GM12878 (cell line): ENCODE measurements around the gene COL7A1. TPM values are rescaled to one million over a fixed set of nuclear protein-coding genes. Genes with fewer than 3 reads are reported as not detected.

Experiments
- ATAC-seq: fragments of 200-7000 bp; cut with Tn5 transposase; 3 replicates; pipeline ENCODE4 v1.9.1; 2020; ENCODE audit warnings: mild to moderate bottlenecking, moderate library complexity
- BruUV-seq: library from RNA; stranded (reverse); fragments of 400-500 nt; replicated peaks from 2 replicates; lab custom pipeline; 2021; lab: Mats Ljungman, UMichigan
- CTCF ChIA-PET: fragments of 300-600 bp; sonication (Branson Sonifier 250); formaldehyde crosslinking; extraction: SDS; loops from one replicate; lab custom pipeline; 2021; ENCODE audit warnings: inconsistent platforms; lab: Yijun Ruan, JAX
- POLR2A ChIA-PET: fragments of 350-600 bp; formaldehyde crosslinking; extraction: SDS; loops from one replicate; lab custom pipeline; 2021; ENCODE audit warnings: inconsistent platforms; lab: Charles Lee
- RAD21 ChIA-PET: fragments of 300-600 bp; sonication (Branson Sonifier 250); formaldehyde crosslinking; loops from one replicate; lab custom pipeline; 2023; ENCODE audit warnings: antibody characterized with exemption; ENCODE audit not compliant: unreplicated experiment; lab: Charles Lee
- SMC1A ChIA-PET: fragments of 300-600 bp; sonication (Branson Sonifier 250); formaldehyde crosslinking; loops from one replicate; lab custom pipeline; 2023; ENCODE audit not compliant: unreplicated experiment, uncharacterized antibody; lab: Charles Lee
- DNase-seq: peaks from one replicate; pipeline ENCODE4 v3.0.0-alpha.2; 2011; ENCODE audit warnings: low read depth, low spot score
- FAIRE-seq: peaks from 3 replicates; lab custom pipeline; 2011; peaks lifted over from hg19 to GRCh38; lab: Jason Lieb, UNC
- H2AFZ ChIP-seq: 2 replicates; pipeline ENCODE4 v1.6.0; 2011; ENCODE audit warnings: low read depth, low read length, control low read depth; ENCODE audit not compliant: control insufficient read depth
- H3K27ac ChIP-seq: 2 replicates; pipeline ENCODE4 v1.5.1; 2011; ENCODE audit warnings: control low read depth; ENCODE audit not compliant: control insufficient read depth, insufficient read depth
- H3K27me3 ChIP-seq, 2 experiments: replicated peaks in 1 of 2; 2 replicates each; pipeline versions ENCODE4 v1.6.0 to v1.6.1; 2011; ENCODE audit warnings: low read length in 1 of 2; ENCODE audit not compliant: control insufficient read depth in 2 of 2, insufficient read depth in 2 of 2
- H3K36me3 ChIP-seq, 2 experiments: 2 replicates each; pipeline ENCODE4 v1.5.1; 2011; ENCODE audit warnings: low read length in 1 of 2; ENCODE audit not compliant: control insufficient read depth in 2 of 2, insufficient read depth in 2 of 2
- H3K4me1 ChIP-seq: 2 replicates; pipeline ENCODE4 v1.6.1; 2011; ENCODE audit warnings: mild to moderate bottlenecking, low read length, moderate library complexity, mixed read lengths; ENCODE audit not compliant: control insufficient read depth, insufficient read depth
- H3K4me2 ChIP-seq: 2 replicates; pipeline ENCODE4 v1.6.0; 2011; ENCODE audit warnings: control low read depth; ENCODE audit not compliant: control insufficient read depth, insufficient read depth
- H3K4me3 ChIP-seq: fragments of 200-600 bp; sonication (generic); 2 replicates; pipeline ENCODE4 v1.5.1; 2016
- H3K79me2 ChIP-seq: 2 replicates; pipeline ENCODE4 v1.6.0; 2011; ENCODE audit warnings: low read length; ENCODE audit not compliant: control insufficient read depth, insufficient read depth
- H3K9ac ChIP-seq: 2 replicates; pipeline ENCODE4 v1.8.0; 2011; ENCODE audit warnings: low read length, control low read depth, mixed read lengths; ENCODE audit not compliant: control insufficient read depth, insufficient read depth
- H3K9me3 ChIP-seq: replicated peaks from 3 replicates; pipeline ENCODE4 v1.5.1; 2011; ENCODE audit warnings: mild to moderate bottlenecking, low read length; ENCODE audit not compliant: control insufficient read depth, insufficient read depth
- H4K20me1 ChIP-seq: 2 replicates; pipeline ENCODE4 v1.6.0; 2011; ENCODE audit not compliant: control insufficient read depth, insufficient read depth
- ATF3 ChIP-seq: IDR thresholded peaks from 2 replicates; pipeline ENCODE4 v1.6.1; 2011; ENCODE audit warnings: low read depth, mild to moderate bottlenecking, low read length, moderate library complexity, borderline replicate concordance; ENCODE audit errors: extremely low read depth
- CBX3 ChIP-seq: fragments of 200-600 bp; sonication (generic); IDR thresholded peaks from 2 replicates; pipeline ENCODE4 v1.6.1; 2016; ENCODE audit warnings: low read depth, borderline replicate concordance
- CEBPZ ChIP-seq: fragments of 150-350 bp; IDR thresholded peaks from 2 replicates; pipeline ENCODE4 v1.6.1; 2016; ENCODE audit warnings: low read depth, low read length
- CHD4 ChIP-seq: fragments of 200-600 bp; sonication (generic); IDR thresholded peaks from 2 replicates; pipeline ENCODE4 v1.6.1; 2016; ENCODE audit warnings: mild to moderate bottlenecking
- DPF2 ChIP-seq: fragments of 450-650 bp; IDR thresholded peaks from 2 replicates; pipeline ENCODE4 v1.6.1; 2017; ENCODE audit warnings: mild to moderate bottlenecking
- ELK1 ChIP-seq: IDR thresholded peaks from 2 replicates; pipeline ENCODE4 v1.6.1; 2012; ENCODE audit warnings: low read depth, low read length, improper control_type of control experiment
- EP300 ChIP-seq, 2 experiments: fragments of 150-350 bp in 1 of 2; IDR thresholded peaks; 2 replicates each; pipeline ENCODE4 v1.6.1; 2011 to 2012; ENCODE audit warnings: low read depth in 2 of 2, low read length in 2 of 2, borderline replicate concordance in 1 of 2, improper control_type of control experiment in 1 of 2, inconsistent platforms in 1 of 2; ENCODE audit not compliant: control insufficient read depth in 1 of 2
- FOS ChIP-seq: IDR thresholded peaks from 3 replicates; pipeline ENCODE4 v1.6.1; 2011; ENCODE audit warnings: borderline replicate concordance; ENCODE audit not compliant: insufficient read length; ENCODE audit errors: extremely low read depth
- HDGF ChIP-seq: fragments of 450-650 bp; IDR thresholded peaks from 2 replicates; pipeline ENCODE4 v1.6.1; 2016; ENCODE audit warnings: antibody characterized with exemption
- IKZF2 ChIP-seq, 2 experiments: fragments of 450-650 bp; IDR thresholded peaks; 2 replicates each; pipeline ENCODE4 v1.6.1; 2017; ENCODE audit warnings: mild to moderate bottlenecking in 2 of 2, moderate library complexity in 2 of 2
- IRF4 ChIP-seq: IDR thresholded peaks from 2 replicates; pipeline ENCODE4 v1.6.1; 2011; ENCODE audit warnings: low read depth, low read length
- JUND ChIP-seq: IDR thresholded peaks from 2 replicates; pipeline ENCODE4 v1.6.1; 2012; ENCODE audit warnings: low read depth, mild to moderate bottlenecking, low read length, improper control_type of control experiment, moderate library complexity
- NBN ChIP-seq: fragments of 450-650 bp; IDR thresholded peaks from 2 replicates; pipeline ENCODE4 v1.6.1; 2016
- NRF1 ChIP-seq: conservative IDR thresholded peaks from 2 replicates; pipeline ENCODE4 v1.6.1; 2011; ENCODE audit warnings: mild to moderate bottlenecking, low read depth, low read length, improper control_type of control experiment
- RAD21 ChIP-seq: IDR thresholded peaks from 2 replicates; pipeline ENCODE4 v1.6.1; 2011; ENCODE audit warnings: mild to moderate bottlenecking, low read depth, low read length, moderate library complexity; ENCODE audit not compliant: insufficient read depth
- RAD51 ChIP-seq: fragments of 450-650 bp; IDR thresholded peaks from 2 replicates; pipeline ENCODE4 v1.6.1; 2016; ENCODE audit warnings: moderate library complexity, mild to moderate bottlenecking, inconsistent platforms
- SIX5 ChIP-seq: IDR thresholded peaks from 2 replicates; pipeline ENCODE4 v1.6.1; 2011; ENCODE audit warnings: mild to moderate bottlenecking, low read depth, low read length, moderate library complexity; ENCODE audit not compliant: severe bottlenecking
- ZBED1 ChIP-seq: IDR thresholded peaks from 2 replicates; pipeline ENCODE4 v1.6.1; 2016; ENCODE audit warnings: borderline replicate concordance
- ZNF274 ChIP-seq: IDR thresholded peaks from one replicate; pipeline ENCODE4 v1.8.0; 2011; ENCODE audit not compliant: insufficient read length, insufficient read depth
- ZNF384 ChIP-seq: IDR thresholded peaks from 2 replicates; pipeline ENCODE4 v1.6.1; 2012; ENCODE audit warnings: low read depth, mild to moderate bottlenecking, low read length, improper control_type of control experiment, borderline replicate concordance
- ZZZ3 ChIP-seq: IDR thresholded peaks from 2 replicates; pipeline ENCODE4 v1.6.1; 2011; ENCODE audit warnings: low read depth; ENCODE audit not compliant: control insufficient read depth, insufficient read length
- WGBS: methylation state at CpG from one replicate; pipeline ENCODE4 v1.1.6; 2016; ENCODE audit warnings: low lambda C conversion rate; ENCODE audit not compliant: insufficient replicate concordance, insufficient coverage; ENCODE audit errors: missing lambda C conversion rate; 5-methylcytosine and 5-hydroxymethylcytosine counted together
- in situ Hi-C: fragments of 300-500 bp; cut with MboI; formaldehyde crosslinking; loops from 9 replicates; pipeline ENCODE4 v1.14.3; 2018; ENCODE audit warnings: mixed read lengths
- intact Hi-C: fragments of 100-400 bp; cut with micrococcal nuclease; formaldehyde crosslinking; loops from one replicate; pipeline ENCODE4 v1.14.2; 2022; ENCODE audit not compliant: unreplicated experiment
- polyA plus RNA-seq, 11 experiments: library from polyadenylated mRNA; depleted of rRNA in 4 of 11; unstranded in 6 of 11; stranded (reverse) in 5 of 11; fragments of >200 nt; fragmentation: Nextera tagmentation in 4 of 11; fragmentation: Illumina TruSeq in 1 of 11; extraction: Ambion mirVana in 4 of 11; extraction: Trizol in 1 of 11; gene quantifications; 1 replicate in 1 of 11; 2 replicates in 10 of 11; pipeline versions ENCODE4 v1.2.1 to v1.2.3, GENCODE V29; 2011 to 2016; ENCODE audit warnings: inconsistent platforms in 2 of 11, missing spikeins in 2 of 11, low read depth in 1 of 11
- total RNA-seq, 4 experiments: library from RNA; depleted of rRNA in 3 of 4; stranded (reverse); fragments of >200 nt in 3 of 4; fragmentation: Illumina TruSeq in 1 of 4; extraction: Trizol in 1 of 4; gene quantifications; 2 replicates each; pipeline versions ENCODE4 v1.2.1 to v1.2.3, GENCODE V29; 2013 to 2021

The COL7A1 gene
- total and polyA plus RNA-seq, 10 of the 15 experiments (the other 5 are each of a cell fraction or from before 2014, with no cell fraction given) = 0.01 to 1.9 (median 0.29) TPM; not detected in 1

GRCh38 chr3:48536116-48536515 is 59.0 kb downstream of the COL7A1 start (continued):
- TF ChIP-seq ATF3 (no peak), FOS (no peak)

GRCh38 chr3:48535578-48535977 is 59.6 kb downstream of the COL7A1 start:
- Histone ChIP-seq H3K4me3 (no peak overlapping the region), H3K27me3 (no peaks in the 10 kb centered on the region), H2AFZ (no peak overlapping the region), H3K9ac (no peak overlapping the region), H3K9me3 (no peaks in the 10 kb centered on the region), H3K79me2 (no peaks in the 10 kb centered on the region), H4K20me1 (no peaks in the 10 kb centered on the region; the same call in 1 of the 2 replicates), H3K4me2 (no peak overlapping the region), H3K4me1 (no peaks in the 10 kb centered on the region), H3K27ac (no peak overlapping the region), H3K36me3 (peaks cover 3 to 32% of the 10 kb centered on the region in 2 experiments; a peak in 2 of 4 replicates)
- DNase-seq (no peak), ATAC-seq (no peak), FAIRE-seq (no peak)
- in situ Hi-C loops (no loop called here), intact Hi-C loops (no loop called here)
- ChIA-PET CTCF (no interaction called here), SMC1A (no interaction called here), POLR2A (interaction anchor here (0.6 kb wide), 1 partner anchor 380 kb away, joined by 5 read pairs; no protein-coding TSS in a partner anchor), RAD21 (no interaction called here)
- 93% methylated on average over 4 of the region's 4 CpGs for WGBS
- no TSS peak for BruUV-seq
- TF ChIP-seq NRF1 (no peak), ZZZ3 (no peak), ELK1 (no peak), ZNF384 (no peak), DPF2 (no peak), JUND (no peak), RAD51 (no peak), NBN (no peak), CHD4 (no peak), ZBED1 (no peak), RAD21 (no peak), EP300 (IDR thresholded peaks at IDR 0.05; ENCODE audit: borderline replicate concordance in 1 of 2, control insufficient read depth in 1 of 2, low read depth in 2 of 2, low read length in 2 of 2) (no peak), SIX5 (no peak), HDGF (no peak), CEBPZ (no peak), ZNF274 (no peak), IKZF2 (IDR thresholded peaks at IDR 0.05) (no peak), CBX3 (no peak), IRF4 (no peak)
